HG03432 (cell line): ENCODE measurements around the gene PRR18.

ENCODE experiments used
- ATAC-seq: cut with Tn5 transposase; IDR thresholded peaks from one replicate; pipeline ENCODE4 v1.9.1; 2021; ENCODE audit warnings: mild to moderate bottlenecking, moderate library complexity; ENCODE audit not compliant: unreplicated experiment

Gene PRR18

DNA sequence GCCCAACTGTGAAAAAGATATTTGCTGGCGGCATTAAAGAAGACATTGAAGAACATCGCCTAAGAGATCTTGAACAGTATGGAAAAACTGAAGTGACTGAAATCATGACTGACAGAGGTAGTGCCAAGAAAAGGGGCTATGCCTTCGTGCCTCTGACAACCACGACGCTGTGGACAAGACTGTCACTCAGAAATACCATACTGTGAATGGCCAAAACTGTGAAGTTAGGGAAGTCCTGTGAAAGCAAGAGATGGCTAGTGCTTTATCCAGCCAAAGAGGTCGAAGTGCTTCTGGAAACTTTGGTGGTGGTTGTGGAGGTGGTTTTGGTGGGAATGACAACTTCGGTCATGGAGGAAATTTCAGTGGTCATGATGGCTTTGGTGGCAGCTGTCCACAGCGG, 26.7 kb upstream of the PRR18 start:
- no peak for ATAC-seq

DNA sequence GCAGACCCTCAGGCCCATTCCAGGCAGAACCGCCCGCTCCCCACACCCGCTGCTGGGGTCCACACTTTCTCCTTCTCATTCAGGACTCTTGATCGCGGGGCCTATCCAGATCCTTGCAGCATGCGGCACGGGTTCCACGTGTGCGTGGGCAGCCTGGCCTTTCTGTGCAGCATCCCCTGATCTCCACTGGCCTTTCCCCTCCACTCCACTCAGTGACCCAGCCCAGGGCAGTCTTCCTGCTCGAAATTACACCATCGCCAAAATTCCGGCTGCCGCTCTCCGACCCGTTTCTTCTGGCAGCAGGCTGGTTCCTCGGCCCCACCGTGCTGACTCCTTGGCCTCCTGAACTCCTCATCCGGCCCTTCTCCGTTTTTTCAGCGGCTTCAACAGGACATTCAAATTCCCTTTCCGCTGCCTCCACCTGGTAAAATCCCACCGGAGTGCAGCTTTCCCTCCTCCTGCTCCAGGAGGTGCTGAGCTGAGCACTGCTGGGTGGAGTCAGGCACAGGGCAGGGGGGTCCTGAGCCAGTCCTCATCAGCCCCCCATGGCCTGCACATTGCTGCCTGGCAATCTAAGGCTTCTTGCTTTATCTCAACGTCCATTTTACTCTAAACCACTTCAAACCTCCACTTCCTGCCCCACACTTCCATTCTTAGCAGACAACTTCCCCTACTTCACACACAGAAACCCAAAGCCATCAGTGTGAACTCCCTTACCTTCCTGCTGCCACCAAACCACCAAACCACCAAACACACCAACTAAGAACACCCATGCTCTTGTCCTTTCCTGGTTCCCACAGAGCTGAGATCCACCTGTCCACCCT, 25.2 kb upstream of the PRR18 start:
- peak; percentile 75 for ATAC-seq

DNA sequence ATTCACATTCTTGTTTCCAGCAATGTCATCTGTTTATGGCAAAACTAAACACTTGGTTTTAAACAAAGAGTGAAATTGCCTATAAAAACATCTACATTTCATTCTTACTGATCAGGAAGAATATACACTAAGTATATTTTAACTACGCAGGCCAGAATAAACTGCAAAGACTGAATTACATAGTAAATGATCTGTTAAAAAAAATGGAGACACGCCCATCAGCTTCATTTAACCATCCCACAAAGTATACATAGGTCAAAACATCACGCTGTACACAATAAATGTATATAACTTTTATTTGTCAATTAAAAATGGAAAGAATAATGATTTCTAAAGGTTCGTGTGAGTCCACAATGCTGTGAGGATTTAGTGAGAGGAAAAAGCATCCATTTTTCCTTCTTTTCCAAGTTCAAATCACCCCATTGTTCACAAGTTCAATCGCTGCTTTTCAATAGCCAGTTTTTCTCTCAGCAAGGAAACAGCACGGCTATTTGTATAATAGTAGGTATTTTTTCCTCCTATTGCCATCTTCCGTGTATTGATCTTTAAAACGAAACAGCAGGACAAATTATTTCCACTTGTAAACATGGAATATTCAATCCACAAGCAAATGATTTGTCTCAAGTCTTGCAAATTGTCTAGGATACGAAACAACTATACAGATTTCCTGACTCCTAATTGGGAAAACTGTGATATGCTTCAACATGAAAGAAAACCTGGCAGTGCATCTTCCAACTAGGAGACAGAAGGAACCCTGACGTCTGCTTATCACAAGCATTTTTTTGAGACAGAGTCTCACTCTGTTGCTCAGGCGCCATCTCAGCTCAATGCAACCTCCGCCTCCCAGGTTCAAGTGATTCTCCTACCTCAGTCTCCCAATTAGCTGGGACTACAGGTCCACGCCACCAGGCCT, 23.6 kb upstream of the PRR18 start:
- no peak for ATAC-seq

DNA sequence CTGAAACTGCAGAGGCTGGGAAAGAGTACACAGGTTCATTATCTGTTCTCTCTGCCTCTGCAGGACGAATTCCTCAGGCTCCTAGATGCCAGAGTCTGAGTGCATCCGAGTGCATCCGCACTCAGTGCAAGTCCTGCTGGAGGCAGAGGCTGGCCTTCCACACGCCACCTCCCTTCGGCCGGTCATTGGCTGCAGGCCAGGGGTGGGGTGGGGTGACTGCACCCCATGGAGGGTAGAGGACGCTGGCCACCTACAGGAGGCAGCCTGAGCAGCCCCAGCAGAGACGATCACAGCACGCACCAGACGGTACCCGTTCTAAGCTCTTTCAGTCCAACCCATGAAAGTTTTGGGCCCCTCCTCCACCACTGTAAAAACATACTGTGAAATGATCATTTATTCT, 22.4 kb upstream of the PRR18 start:
- no peak for ATAC-seq

DNA sequence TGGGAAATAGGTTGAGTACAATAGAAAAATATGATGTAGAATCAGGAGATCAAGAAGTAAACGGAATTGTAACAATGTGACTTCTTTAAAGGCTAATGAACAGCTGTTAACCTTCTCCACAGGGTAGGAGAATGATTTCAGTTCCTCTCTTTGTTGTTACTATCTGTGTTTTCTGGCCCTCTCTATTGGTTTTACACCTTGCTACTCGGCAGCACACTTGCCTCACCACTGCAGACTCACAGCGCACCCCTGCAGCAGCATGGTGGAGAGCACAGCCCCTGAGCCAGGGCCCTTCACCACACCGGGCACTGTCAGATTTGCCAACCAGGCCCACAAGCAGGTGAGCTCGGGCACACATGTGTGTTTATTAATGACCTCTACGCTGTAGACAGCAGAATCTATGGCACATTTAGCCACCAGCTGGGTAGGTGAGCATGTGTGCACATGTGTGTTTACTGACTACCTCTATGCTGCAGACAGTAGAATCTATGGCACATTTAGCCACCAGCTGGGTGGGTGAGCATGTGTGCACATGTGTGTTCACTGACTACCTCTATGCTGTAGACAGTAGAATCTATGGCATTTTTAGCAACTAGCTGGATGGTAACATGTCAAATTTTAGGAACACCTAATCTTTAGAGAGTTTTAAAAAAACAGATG, 17.3 kb upstream of the PRR18 start:
- ATAC-seq: peak; percentile 96

DNA sequence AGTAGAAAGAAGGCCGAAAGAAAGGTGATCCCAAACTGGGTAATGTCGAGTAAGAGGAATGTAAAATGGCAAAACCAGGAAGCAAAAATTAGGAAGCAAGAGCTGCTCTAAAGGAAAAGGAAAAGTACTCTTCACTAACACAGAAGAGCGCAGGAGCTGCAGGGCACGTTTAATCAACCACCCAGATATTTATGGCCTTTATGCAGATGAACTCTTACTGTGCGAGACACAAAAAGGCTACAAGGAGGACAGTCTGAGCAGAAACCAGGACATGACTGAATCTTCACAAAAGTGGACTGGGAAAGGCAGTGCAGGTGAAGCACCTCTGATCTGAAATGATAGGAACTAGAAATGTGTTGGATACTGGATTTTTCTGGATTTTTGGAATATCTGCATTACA, 15.2 kb upstream of the PRR18 start:
- no peak for ATAC-seq

DNA sequence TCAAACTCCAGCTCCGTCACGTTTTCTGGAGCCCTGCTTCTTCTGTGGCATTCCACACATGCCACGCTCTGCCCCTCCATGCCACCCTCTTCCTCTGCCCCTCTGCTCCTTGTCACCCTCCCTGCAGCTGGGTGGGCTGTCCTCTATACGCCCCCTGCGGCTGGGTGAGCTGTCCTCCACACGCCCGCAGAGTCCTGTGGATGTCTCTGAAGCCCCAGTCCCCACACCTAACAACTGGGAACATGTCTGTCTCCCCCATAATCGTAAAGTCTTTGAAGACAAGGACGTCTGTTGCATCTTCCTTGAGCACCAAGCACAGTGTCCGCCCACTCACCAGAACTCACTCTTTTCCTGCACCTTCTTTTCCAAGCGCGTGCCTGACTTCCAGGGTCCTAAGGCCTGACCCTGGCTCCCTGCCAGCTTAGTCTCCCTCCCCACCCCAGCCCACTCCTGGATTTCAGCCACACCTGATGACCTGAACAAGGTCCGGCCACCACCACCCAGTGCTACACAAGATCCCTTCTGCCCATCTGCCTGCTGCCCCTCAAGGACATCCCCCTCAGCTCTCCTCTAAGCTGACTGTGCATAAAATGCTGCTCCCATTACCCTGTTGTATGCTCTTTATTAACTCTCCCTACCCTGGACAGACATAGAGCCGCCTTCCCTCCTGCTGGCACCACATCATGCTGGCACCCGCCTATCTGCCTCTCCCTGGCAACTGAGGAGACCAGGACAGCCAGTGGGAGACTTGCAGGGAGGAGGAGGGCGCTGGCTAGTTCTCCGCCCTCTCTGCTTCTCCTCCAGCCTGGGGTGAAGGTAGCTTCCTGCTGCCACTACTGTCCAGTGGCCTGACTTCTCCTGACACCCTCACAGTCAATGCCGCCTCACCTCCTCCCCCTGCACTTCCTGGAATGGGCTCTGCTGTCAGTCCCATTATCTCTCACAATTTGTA, 10.7 kb upstream of the PRR18 start:
- ATAC-seq: no peak

DNA sequence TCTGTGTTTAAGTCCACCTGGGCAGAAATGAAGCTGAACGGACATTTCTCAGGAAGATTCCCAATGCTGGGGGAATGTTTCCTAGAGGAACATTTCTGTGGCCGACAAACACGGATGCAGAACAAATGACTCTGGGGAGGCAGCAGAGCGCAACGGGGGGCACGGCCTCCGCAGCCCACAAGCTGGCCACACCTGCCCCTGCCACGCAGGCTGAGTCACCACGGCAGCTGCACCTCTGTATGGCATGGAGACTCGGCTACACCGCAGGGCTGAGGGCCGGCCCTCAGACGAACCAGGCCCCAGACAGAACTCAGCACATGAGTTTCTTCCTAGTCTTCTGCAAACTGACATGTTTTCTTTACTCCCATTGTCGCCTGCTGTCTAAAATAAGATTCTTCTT, 10.0 kb upstream of the PRR18 start:
- ATAC-seq: no peak

DNA sequence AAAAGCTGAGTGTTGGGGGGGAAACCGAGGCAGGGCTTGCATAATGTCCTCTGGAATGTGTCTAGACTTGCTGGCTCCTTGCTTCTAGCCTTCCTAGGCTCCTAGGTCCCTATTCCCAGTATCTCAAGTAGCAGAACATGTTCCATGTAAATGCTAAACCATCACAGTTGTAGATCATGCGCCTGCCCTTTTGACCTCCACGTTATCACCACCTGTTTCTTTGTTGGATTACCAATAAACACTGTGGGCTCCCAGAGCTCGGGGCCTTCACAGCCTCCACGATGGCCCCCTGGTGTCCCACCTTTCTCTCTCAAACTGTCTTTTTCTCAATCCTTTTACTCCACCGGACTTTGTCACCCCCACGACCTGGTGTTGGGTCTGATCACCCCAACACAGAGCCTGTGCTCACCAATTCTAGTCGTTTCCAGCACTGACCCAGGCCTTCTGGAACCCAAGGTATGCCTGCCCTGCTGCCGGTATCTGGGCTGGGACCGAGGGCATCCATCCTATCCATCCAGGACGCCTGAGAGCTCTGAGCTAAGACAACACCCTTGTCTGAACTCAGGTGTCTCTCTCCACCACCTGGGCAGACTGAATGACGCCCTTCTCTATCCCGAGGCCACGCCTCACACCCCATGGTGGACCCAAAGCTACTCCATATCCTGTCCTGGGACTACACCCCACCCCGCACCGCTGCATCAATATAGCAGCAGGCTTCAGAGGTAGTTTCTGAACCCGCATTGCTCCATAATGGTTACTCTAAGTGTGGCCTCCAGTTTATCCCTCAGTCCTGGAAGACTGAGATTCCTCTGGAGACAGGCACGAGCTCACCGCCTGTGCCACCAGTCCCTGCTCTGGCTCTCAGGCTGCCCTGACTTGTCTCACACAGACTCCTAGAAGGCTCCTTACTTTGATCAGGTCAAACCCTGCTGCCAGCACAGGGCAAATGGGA, 9.3 kb upstream of the PRR18 start:
- ATAC-seq: no peak

DNA sequence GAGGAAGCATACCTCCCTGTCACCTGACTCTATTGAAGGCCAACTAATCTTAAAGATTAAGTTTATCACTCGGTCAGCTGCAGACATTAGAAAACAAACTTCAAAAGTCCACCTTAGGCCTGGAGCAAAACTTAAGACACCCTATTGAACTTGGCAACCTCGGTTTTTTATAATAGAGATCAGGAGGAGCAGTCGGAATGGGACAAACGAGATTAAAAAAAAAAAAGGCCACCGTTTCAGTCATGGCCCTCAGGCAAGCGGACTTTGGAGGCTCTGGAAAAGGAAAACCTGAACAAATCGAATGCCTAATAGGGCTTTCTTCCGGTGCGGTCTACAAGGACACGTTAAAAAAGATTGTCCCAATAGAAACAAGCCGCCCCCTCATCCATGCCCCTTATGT, 7.2 kb upstream of the PRR18 start:
- ATAC-seq: no peak

DNA sequence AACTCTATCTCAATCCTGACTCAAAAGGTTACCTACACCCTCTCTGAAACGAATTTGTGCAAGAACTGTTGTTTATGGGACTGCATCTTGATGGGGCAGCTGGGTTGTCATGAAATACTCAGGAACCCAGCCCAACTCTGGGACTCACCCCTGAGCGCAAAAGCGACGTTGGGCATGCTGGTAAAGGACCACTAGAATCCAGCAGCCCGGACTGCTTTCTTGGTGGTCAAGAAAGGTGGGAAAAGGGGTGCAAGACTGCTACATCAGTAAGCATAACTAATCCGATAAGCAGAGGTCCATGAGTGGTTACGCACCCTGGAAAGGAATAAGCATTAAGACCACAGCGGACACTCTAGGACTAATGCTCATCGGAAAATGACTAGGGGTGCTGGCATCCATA, 6.3 kb upstream of the PRR18 start:
- ATAC-seq: no peak

DNA sequence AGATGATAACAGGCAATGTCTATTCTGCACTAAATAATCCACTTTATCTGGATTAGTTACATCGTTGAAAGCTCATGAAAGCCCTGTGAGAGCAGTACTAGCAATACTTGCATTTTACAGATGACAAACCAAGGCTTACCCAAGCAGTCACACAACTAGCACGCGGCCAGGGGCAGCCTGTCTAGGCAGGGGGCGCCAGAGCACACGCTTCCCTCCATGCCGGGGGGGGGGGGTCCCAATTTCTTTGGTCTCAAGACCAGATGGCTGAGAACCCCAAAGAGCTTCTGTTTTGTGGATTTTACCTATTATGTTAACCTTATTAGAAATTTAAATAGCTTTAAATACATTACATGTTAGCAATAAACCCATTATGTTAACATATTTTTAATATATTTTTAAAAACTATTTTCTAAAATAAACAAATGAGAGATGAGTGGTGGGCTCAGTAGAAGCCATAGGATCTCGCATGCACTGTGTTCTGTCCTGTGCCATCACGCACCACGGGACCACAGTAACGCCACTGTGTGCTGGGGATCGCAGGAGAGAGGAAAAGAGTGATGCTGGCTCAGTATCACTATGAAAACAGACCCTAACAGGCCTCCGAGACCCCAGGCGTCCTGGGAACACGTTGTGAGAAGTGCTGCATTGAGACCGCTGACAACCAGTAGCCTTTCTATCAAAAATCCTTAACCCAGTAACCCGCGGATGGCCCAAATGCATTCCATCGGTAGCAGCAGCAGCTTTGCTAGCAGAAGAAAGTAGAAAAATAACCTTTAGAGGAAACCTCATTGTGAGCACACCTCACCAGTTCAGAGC, 5.3 kb upstream of the PRR18 start:
- peak; percentile 77 for ATAC-seq

DNA sequence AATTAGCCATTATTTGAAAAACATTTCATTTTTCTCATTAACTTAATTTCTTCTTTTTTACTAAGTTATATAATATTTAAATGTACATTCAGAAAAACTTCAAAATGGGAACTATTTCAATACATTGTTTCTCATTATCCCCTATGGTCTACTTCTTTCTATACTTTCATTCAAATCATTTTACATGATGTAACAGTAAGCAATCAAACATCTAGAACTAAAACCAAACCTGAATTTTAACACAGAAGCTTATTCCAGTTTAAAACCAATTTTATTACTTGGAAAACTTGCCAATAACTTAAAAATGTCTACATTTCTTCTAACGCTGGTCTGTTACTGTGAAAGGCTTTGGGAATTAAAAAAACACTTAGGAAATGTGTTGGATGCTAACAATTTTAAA, 4.6 kb upstream of the PRR18 start:
- ATAC-seq: no peak

DNA sequence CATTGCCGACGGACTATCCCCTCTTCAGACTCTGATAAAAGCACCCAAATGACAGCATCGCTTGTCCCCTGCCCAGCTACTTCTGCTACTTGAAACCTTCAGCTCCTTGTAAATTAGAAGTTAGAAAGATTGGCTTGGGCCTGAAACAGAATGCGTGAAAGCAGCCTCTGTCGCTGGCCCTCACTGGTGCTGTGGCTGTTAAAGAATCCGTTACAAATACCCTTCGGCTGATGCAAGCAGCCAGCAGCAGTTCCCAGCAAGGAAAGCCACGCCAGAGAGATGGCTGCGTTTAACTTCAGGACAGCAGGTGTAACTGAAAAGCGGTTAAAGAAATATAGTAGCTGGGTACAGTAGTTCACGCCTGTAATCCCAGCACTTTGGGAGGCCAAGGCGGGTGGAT, 2.4 kb upstream of the PRR18 start:
- ATAC-seq: no peak

DNA sequence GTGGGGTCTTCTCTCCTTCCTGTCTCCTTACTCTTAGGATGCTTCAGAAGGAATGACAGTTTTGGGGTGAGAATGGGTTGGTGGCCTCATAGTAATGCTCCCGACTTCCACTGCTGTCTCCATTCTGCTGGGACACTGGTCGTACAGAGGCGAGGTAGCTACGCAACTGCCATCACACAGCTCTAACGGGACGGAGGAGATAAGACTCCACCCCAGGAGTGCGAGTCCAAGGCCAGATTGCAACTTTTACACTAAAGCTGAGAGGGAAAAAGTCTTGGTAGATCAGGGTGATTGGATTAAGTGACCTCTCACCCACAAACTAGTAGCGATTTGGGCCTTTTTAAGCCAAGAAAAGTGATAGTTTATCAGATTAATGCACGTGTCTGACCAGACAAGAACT, 1.8 kb upstream of the PRR18 start:
- no peak for ATAC-seq

DNA sequence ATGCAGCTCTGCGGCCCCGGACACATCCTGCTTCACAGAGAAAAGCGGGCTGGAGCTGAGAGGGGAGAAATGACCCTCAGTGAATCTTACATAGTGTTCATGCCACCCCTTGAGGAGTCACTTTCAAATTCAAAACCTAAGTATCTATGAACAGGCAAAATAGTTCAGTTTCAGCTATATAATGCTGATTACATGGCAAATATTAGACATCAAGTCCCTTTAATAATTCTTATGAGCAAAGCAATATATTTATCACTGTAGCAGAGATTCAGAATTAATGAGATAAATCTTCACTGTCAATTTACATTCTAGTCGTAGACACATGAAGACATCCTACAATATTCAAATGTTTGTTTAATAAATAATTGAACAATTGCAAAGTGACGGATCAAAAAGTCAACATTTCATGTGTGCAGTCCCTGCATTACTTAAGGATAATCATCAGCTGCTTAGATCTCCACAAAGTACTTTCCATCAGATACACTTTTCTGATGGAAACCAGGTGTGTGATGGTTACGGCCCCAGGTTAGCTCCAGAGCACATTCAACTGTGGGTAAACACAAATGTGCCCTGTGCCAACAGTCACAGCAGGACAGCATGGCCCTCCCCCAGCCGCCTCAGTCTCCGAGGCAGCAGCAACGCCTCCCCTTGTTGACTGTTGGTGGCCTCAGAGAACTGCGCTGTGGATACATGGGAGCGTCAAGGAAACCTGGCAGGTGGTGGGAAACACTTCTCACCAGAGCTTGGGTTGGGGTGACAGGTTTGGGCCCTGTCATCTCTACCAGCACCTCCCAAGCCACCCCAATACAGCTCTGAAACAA, 787 bp upstream of the PRR18 start:
- ATAC-seq: no peak
